Activated CD8-positive, alpha-beta memory T cell treated with anti-CD3 and anti-CD28 coated beads, Interleukin-2, amount 50 U/mL, for 4 hours (primary cell): ENCODE data around the gene COX6A2.
A peak's percentile ranks its signal among the peaks of the same experiment; 100 is the strongest.

Source experiments
- DNase-seq: peaks from one replicate; pipeline ENCODE4 v3.0.0-alpha.2; 2020

COX6A2 gene

DNA sequence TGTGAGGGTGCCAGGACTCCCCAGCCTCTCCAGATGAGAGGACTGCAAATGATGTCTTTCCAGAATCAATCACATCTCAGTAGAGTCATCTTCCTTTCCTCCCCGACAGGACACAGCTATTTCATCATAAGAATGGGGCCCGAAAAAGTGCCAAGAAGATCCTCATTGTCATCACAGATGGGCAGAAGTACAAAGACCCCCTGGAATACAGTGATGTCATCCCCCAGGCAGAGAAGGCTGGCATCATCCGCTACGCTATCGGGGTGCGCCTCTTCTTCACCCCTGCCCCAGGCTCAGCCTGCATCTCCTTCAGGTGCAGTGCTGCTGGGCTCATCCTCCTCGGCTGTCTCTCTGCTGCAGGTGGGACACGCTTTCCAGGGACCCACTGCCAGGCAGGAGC is 20.8 kb downstream of the COX6A2 start:
- DNase-seq = no peak

- no peak for DNase-seq
Observed at GRCh38 chr16:31404353-31405064, 23.7 kb downstream of the COX6A2 start.

GRCh38 chr16:31403590-31404352 is 24.4 kb downstream of the COX6A2 start:
- DNase-seq = no peak

- DNase-seq = no peak
Observed at GRCh38 chr16:31402687-31403086, 25.5 kb downstream of the COX6A2 start.

GRCh38 chr16:31401436-31401835 is 26.7 kb downstream of the COX6A2 start:
- DNase-seq = no peak

DNA sequence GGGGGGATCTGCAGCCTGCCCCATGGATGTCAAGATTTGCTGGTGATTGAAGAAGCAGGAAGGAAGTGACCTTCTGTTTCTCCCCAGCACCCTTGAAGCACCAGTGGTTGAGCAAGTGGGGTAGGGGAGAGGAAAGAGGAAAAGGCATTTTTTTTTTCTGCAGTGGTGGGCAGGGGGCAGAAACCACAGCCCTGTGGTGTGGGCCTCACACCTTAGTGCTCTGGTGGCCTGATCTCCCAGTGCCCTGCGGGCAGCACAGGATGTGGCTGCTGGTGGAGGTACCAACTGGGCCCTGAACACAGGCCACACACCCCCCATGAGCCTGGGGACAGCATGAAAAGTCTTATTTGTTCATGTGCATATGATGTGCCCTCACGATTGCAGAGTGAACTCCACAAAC is 28.0 kb downstream of the COX6A2 start:
- DNase-seq = no peak

DNA sequence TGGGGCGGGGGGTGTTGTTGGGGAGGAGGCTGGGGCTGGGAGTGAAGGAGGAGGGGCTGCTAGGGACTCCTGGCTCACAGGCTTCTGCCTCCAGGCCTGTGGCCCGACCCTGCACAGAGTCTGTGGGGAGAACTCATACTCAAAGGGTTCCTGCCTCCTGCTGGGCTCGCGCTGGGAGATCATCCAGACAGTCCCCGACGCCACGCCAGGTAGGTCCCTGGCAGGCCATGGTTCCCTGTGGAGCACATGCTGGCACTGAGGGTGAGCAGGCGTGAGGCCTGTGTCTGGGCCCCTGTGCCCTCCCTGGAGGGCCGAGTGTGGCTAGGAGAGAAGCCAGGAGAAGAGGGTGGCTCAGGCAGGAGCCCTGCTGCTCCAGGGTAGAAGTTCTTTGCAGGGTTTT is 30.5 kb downstream of the COX6A2 start:
- no peak for DNase-seq

- DNase-seq = no peak
Observed at GRCh38 chr16:31397096-31397660, 31.0 kb downstream of the COX6A2 start.

- no peak for DNase-seq
Observed at GRCh38 chr16:31395647-31396046, 32.5 kb downstream of the COX6A2 start.

DNA sequence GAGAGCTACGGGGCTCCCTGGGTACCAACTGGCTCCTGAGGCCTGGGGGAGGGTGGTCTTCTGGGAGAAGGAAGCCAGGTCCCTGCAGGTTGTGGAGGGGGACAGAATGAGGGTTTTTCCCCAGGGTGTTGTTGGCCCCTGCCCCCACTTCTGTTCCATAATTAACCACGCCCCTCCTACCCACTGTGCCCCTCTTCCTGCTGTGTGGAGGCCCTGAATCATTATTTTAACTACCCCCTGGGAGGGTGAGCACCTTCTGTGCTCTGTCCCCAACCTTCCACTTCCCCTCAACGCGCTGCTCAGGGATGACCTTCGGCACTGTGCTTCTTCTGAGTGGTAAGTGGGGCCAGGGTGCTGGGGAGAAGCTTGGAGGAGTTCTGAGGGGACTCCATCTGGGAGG is 35.1 kb downstream of the COX6A2 start, which contains the start of gene ITGAD:
Gene ITGAD (plus strand): TSS at position 280 of the 400 bp plus-strand sequence. CDS start 26 bp downstream, at position 306.
- DNase-seq = no peak

- DNase-seq = no peak
Observed at GRCh38 chr16:31390504-31391041, 37.6 kb downstream of the COX6A2 start.

DNA sequence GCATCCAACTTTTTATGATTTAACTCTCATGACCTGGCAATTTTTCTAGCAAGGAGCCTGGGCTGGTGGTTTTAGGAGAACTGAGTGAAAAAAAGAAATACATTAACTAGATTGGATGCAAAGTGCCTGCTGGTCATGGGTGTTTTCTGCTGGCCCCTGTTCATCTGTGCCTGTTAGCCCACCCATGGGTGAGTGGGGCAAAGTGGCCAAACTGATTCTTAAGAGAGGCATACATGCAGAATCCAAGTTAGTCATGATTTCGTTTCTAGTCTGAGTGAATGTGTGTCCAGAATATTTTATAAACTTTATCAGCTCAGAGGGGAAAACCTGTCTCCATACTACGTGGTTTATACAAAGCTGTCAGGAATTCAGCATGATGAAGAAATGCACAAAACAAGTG is 39.6 kb downstream of the COX6A2 start:
- no peak for DNase-seq

GRCh38 chr16:31386157-31386984 is 41.8 kb downstream of the COX6A2 start:
- DNase-seq = no peak

- no peak for DNase-seq
Observed at GRCh38 chr16:31385680-31386079, 42.5 kb downstream of the COX6A2 start.

DNA sequence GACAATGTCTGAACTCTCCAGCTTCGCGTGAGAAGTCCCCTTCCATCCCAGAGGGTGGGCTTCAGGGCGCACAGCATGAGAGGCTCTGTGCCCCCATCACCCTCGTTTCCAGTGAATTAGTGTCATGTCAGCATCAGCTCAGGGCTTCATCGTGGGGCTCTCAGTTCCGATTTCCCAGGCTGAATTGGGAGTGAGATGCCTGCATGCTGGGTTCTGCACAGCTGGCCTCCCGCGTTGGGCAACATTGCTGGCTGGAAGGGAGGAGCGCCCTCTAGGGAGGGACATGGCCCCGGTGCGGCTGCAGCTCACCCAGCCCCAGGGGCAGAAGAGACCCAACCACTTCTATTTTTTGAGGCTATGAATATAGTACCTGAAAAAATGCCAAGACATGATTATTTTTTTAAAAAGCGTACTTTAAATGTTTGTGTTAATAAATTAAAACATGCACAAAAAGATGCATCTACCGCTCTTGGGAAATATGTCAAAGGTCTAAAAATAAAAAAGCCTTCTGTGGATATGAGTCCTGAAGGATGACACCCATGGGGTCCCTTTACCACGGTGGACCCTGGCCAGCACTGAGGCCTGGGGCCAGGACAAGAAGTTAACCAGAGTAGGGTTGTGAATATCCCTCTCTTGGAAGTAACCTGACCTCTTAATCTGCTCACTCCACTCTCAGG is 45.5 kb downstream of the COX6A2 start:
- peak; percentile 63 for DNase-seq

DNA sequence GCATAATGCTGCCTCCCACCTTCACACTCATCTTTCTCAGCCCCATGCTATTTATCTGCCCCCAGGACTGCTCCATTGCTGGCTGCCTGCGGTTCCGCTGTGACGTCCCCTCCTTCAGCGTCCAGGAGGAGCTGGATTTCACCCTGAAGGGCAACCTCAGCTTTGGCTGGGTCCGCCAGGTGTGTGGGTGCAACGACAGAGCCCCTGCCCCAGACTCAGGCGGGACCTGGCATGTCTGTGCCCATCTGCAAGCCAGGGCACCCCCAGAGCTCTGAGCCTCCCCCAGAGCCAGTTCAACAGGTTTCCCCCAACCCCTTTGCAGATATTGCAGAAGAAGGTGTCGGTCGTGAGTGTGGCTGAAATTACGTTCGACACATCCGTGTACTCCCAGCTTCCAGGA is 48.0 kb downstream of the COX6A2 start:
- DNase-seq = no peak
